SU-DHL-6 (cell line): ENCODE data around the gene WNK1.
"Not testable (repeated sequence)": the region's sequence is repeated elsewhere in the genome, so short reads cannot be mapped to it uniquely, and the experiment has no call there.

Experiments used
- H2AFZ ChIP-seq: fragments of 200-600 bp; sonication (generic); 2 replicates; pipeline ENCODE4 v1.6.1; 2014; ENCODE audit warnings: low read depth, mild to moderate bottlenecking, moderate library complexity, mixed read lengths, antibody characterized with exemption, low read length; ENCODE audit not compliant: severe bottlenecking
- H3F3A ChIP-seq: fragments of 200-600 bp; shearing (Covaris generic); 2 replicates; pipeline ENCODE4 v1.6.0; 2016; ENCODE audit warnings: antibody characterized with exemption, mild to moderate bottlenecking; ENCODE audit not compliant: insufficient read depth
- H3K27ac ChIP-seq: fragments of 200-600 bp; sonication (generic); 2 replicates; pipeline ENCODE4 v1.5.1; 2016; ENCODE audit warnings: low read depth, mild to moderate bottlenecking, low read length, moderate library complexity, mixed read lengths
- H3K27me3 ChIP-seq: fragments of 200-600 bp; sonication (generic), shearing (Covaris generic); 2 replicates; pipeline ENCODE4 v1.6.0; 2014; ENCODE audit warnings: mild to moderate bottlenecking, low read length
- H3K36me3 ChIP-seq: fragments of 200-600 bp; sonication (generic); 2 replicates; pipeline ENCODE4 v1.6.1; 2014; ENCODE audit warnings: mild to moderate bottlenecking, low read length, mixed read lengths
- H3K4me2 ChIP-seq: fragments of 300-600, 200-600 bp; shearing (Covaris generic), sonication (generic); 2 replicates; pipeline ENCODE4 v1.6.0; 2014; ENCODE audit warnings: low read length, low read depth, mild to moderate bottlenecking; ENCODE audit not compliant: poor library complexity, severe bottlenecking
- H3K4me3 ChIP-seq: fragments of 200-600 bp; sonication (generic); 2 replicates; pipeline ENCODE4 v1.5.1; 2014; ENCODE audit warnings: antibody characterized with exemption, low read length, mild to moderate bottlenecking, mixed read lengths; ENCODE audit not compliant: insufficient read depth, poor library complexity, severe bottlenecking
- H3K79me2 ChIP-seq: fragments of 200-600 bp; sonication (generic); 2 replicates; pipeline ENCODE4 v1.6.1; 2014; ENCODE audit warnings: mild to moderate bottlenecking, low read length, moderate library complexity; ENCODE audit not compliant: insufficient read depth
- H3K9ac ChIP-seq: fragments of 200-600 bp; sonication (generic); 2 replicates; pipeline ENCODE4 v1.7.0; 2014; ENCODE audit warnings: mild to moderate bottlenecking, low read length
- H3K9me2 ChIP-seq: fragments of 200-600 bp; sonication (generic); replicated peaks from 2 replicates; pipeline ENCODE4 v1.6.1; 2014; ENCODE audit warnings: low read length; ENCODE audit not compliant: insufficient read depth
- H3K9me3 ChIP-seq: fragments of 200-600 bp; sonication (generic); 2 replicates; pipeline ENCODE4 v1.6.1; 2014; ENCODE audit warnings: low read length, mixed read lengths; ENCODE audit not compliant: insufficient read depth
- H4K20me1 ChIP-seq: fragments of 200-600 bp; sonication (generic); 2 replicates; pipeline ENCODE4 v1.6.1; 2014; ENCODE audit warnings: low read depth, mild to moderate bottlenecking, antibody characterized with exemption, low read length, moderate library complexity, mixed read lengths
- EZH2phosphoT487 ChIP-seq: fragments of 200-600 bp; sonication (generic), shearing (Covaris generic); conservative IDR thresholded peaks from 2 replicates; pipeline ENCODE4 v1.6.1; 2018; ENCODE audit warnings: mild to moderate bottlenecking, antibody characterized with exemption, low read length, moderate library complexity, mixed read lengths
- TF ChIP-seq, protein P1 (sequence below): fragments of 200-600 bp; sonication (generic); IDR thresholded peaks from one replicate; pipeline ENCODE4 v1.5.1; 2017; ENCODE audit warnings: antibody characterized with exemption, mild to moderate bottlenecking, low read length, moderate library complexity; ENCODE audit not compliant: insufficient read depth, poor library complexity, severe bottlenecking

The WNK1 gene

DNA sequence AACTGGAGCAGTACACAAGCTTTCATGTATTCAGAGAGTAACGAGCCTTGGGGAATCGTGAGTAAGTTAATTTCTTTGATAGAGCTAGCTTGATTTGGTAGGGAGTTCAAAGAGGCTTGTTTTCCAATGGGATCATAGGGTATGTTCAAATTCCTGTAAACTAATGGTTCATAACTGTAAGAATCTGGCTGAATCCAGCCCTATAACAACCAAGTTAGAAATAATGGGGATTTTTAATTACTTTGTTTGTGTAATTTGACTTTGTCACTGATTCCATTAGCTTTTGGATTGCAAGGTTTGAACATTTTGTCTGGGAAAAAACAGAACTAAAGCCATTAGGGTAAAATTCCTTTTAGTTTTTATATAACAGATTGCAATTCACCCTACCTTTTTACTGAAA is 94.0 kb downstream of the WNK1 start:
- TF ChIP-seq EZH2phosphoT487: no peak
- TF ChIP-seq, protein P1, sequence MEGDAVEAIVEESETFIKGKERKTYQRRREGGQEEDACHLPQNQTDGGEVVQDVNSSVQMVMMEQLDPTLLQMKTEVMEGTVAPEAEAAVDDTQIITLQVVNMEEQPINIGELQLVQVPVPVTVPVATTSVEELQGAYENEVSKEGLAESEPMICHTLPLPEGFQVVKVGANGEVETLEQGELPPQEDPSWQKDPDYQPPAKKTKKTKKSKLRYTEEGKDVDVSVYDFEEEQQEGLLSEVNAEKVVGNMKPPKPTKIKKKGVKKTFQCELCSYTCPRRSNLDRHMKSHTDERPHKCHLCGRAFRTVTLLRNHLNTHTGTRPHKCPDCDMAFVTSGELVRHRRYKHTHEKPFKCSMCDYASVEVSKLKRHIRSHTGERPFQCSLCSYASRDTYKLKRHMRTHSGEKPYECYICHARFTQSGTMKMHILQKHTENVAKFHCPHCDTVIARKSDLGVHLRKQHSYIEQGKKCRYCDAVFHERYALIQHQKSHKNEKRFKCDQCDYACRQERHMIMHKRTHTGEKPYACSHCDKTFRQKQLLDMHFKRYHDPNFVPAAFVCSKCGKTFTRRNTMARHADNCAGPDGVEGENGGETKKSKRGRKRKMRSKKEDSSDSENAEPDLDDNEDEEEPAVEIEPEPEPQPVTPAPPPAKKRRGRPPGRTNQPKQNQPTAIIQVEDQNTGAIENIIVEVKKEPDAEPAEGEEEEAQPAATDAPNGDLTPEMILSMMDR: no peak
- H3K27ac ChIP-seq: no peak overlapping the region
- H3K4me2 ChIP-seq: no peak overlapping the region
- no peak overlapping the region for H2AFZ ChIP-seq
- H3K4me3 ChIP-seq: no peak overlapping the region
- H3K36me3 ChIP-seq: peaks cover 5% of the 10 kb centered on the region; the same call in 1 of the 2 replicates
- no peaks in the 10 kb centered on the region for H4K20me1 ChIP-seq
- peaks cover 21% of the 10 kb centered on the region; the same call in 1 of the 2 replicates for H3K79me2 ChIP-seq
- H3K9me2 ChIP-seq: no peaks in the 10 kb centered on the region
- no peaks in the 10 kb centered on the region for H3K9me3 ChIP-seq
- H3K27me3 ChIP-seq: no peaks in the 10 kb centered on the region
- H3F3A ChIP-seq: no peaks in the 10 kb centered on the region
- no peak overlapping the region for H3K9ac ChIP-seq

DNA sequence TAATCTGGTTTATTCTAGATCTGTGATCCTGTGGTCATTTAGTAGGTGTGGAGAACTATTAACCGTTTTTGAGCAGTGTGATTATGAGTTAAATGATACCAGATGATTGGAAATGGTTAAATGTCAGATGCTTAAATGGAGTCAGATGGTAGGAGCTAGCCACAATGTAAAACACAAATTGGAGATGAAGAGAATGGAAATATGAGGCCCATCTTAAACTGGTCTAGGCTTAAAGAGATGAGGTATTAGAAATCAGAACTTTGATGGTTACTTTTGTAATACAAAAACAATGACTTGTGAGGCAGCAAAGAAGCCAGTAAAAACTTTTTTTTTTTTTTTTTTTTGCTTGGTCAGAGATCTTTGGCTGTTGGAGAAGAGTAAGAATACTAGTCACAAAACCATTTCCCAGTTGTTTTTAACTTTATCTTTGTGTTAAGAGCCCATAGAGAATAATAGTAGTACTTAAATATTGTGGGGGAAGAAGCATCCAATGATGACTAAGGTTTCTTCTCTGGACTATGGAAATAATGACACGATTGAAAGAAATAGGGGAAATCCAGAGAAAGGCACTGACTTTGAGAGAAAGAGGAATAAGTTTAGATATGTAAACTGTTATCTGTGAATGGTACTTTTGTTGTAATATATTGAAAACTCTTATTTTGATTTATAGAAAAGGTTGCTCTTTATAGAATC is 95.9 kb downstream of the WNK1 start:
- H4K20me1 ChIP-seq: no peaks in the 10 kb centered on the region
- H3F3A ChIP-seq: no peaks in the 10 kb centered on the region
- no peak overlapping the region for H3K27ac ChIP-seq

DNA sequence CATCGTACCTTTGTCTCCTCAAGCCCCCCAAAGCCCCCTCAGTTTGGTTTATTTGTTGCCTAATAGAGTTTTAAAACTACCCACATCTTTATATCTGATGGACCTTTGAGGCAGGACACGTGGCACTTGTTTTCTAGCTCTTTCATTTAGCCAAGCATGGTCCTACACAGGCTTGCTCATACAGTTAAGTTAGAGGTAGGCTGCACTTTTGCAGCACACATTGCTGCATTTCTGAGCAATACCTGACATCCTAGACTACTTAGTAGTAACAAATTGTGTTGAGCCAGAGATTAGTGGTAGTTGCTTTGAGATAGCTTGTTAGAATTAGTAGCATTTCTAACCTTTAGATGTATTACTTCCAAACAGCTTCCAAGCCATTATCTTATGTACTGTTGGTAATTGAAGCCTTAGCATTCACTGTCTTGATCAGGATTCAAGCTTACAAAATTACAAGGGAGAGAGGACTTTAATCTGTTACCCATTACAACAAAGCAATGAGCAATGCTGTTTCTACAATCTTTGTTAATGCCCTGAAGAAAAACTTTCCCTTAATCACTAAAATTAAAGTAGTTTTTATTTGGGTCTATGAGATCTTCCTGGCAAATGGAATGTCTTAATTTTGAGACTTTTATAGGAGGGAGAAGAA is 96.6 kb downstream of the WNK1 start:
- no peak overlapping the region for H3K9ac ChIP-seq
- no peaks in the 10 kb centered on the region for H4K20me1 ChIP-seq

More for the DNA sequence above, 95.9 kb downstream of the WNK1 start:
- TF ChIP-seq, protein P1: no peak
- Histone ChIP-seq H3K79me2 (peaks cover 26% of the 10 kb centered on the region; the same call in 1 of the 2 replicates), H2AFZ (no peak overlapping the region), H3K9ac (no peak overlapping the region), H3K9me3 (no peaks in the 10 kb centered on the region), H3K36me3 (peaks cover 5% of the 10 kb centered on the region; the same call in 1 of the 2 replicates), H3K9me2 (no peaks in the 10 kb centered on the region), H3K4me3 (no peak overlapping the region), H3K4me2 (no peak overlapping the region), H3K27me3 (no peaks in the 10 kb centered on the region)

DNA sequence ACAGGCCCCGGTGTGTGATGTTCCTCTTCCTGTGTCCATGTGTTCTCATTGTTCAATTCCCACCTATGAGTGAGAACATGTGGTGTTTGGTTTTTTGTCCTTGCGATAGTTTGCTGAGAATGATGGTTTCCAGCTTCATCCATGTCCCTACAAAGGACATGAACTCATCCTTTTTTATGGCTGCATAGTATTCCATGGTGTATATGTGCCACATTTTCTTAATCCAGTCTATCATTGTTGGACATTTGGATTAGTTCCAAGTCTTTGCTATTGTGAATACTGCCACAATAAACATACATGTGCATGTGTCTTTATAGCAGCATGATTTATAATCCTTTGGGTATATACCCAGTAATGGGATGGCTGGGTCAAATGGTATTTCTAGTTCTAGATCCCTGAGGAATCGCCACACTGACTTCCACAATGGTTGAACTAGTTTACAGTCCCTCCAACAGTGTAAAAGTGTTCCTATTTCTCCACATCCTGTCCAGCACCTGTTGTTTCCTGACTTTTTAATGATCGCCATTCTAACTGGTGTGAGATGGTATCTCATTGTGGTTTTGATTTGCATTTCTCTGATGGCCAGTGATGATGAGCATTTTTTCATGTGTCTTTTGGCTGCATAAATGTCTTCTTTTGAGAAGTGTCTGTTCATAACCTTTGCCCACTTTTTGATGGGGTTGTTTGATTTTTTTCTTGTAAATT is 97.5 kb downstream of the WNK1 start:
- H3K9ac ChIP-seq, H3K4me3 ChIP-seq, H3F3A ChIP-seq, H4K20me1 ChIP-seq, H3K9me3 ChIP-seq, H2AFZ ChIP-seq, H3K27ac ChIP-seq, H3K27me3 ChIP-seq, H3K36me3 ChIP-seq, H3K4me2 ChIP-seq, H3K9me2 ChIP-seq: not testable (repeated sequence)
- peaks cover 27% of the 10 kb centered on the region for H3K79me2 ChIP-seq

More for the DNA sequence above, 96.6 kb downstream of the WNK1 start:
- H3K4me3 ChIP-seq: no peak overlapping the region
- H3K36me3 ChIP-seq: peaks cover 5% of the 10 kb centered on the region; the same call in 1 of the 2 replicates
- H2AFZ ChIP-seq: no peak overlapping the region
- H3K27me3 ChIP-seq: no peaks in the 10 kb centered on the region
- no peaks in the 10 kb centered on the region for H3K9me2 ChIP-seq
- H3K9me3 ChIP-seq: no peaks in the 10 kb centered on the region
- H3K27ac ChIP-seq: no peak overlapping the region
- H3K4me2 ChIP-seq: no peak overlapping the region
- TF ChIP-seq, protein P1: no peak
- no peak for TF ChIP-seq EZH2phosphoT487
- H3F3A ChIP-seq: no peaks in the 10 kb centered on the region
- peaks cover 23% of the 10 kb centered on the region; the same call in 1 of the 2 replicates for H3K79me2 ChIP-seq
